Uterus (tissue), 2 donors: Measurements from ENCODE around the gene NIBAN1.

ENCODE experiments used
- CTCF ChIP-seq, 4 experiments: fragments of 200-600 bp in 2 of 4; fragments of 450-650 bp in 2 of 4; sonication (generic) in 2 of 4; IDR thresholded peaks; one replicate each; pipeline ENCODE4 v1.5.1; 2016 to 2019; ENCODE audit warnings: antibody characterized with exemption in 4 of 4, mild to moderate bottlenecking in 2 of 4, moderate library complexity in 1 of 4
- POLR2A ChIP-seq, 2 donors: fragments of 450-650 bp; IDR thresholded peaks; one replicate each; pipeline ENCODE4 v1.6.1; 2016; ENCODE audit warnings: antibody characterized with exemption in 2 of 2, mild to moderate bottlenecking in 1 of 2, moderate library complexity in 1 of 2

DNA sequence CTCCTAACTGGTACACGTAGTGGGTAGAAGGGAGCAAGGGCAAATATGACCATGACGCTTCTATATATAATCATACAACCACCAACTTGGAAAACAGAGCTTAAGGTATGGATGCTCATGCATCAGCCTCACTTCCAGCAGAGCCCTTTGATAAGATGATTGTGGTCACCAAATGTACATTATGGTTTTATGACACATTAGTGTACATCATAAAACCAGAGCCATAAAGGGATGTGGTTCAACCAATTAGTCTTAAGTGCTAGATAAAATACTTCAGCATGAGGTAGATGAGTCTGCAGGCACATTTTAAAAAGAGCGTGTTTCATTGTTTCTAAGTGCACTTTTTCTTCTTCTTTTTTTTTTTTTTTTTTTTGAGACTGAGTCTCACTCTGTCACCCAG is 43.7 kb downstream of the NIBAN1 start:
- TF ChIP-seq CTCF (IDR thresholded peaks at IDR 0.05) (no peak), POLR2A (IDR thresholded peaks at IDR 0.05) (no peak)
